Inferior parietal cortex (tissue), 1 donor: ENCODE measurements around the gene CBLB.

Experiments
- DNase-seq: peaks from one replicate; pipeline ENCODE4 v3.0.0-alpha.2; 2016; ENCODE audit errors: extremely low spot score

The CBLB gene

DNA sequence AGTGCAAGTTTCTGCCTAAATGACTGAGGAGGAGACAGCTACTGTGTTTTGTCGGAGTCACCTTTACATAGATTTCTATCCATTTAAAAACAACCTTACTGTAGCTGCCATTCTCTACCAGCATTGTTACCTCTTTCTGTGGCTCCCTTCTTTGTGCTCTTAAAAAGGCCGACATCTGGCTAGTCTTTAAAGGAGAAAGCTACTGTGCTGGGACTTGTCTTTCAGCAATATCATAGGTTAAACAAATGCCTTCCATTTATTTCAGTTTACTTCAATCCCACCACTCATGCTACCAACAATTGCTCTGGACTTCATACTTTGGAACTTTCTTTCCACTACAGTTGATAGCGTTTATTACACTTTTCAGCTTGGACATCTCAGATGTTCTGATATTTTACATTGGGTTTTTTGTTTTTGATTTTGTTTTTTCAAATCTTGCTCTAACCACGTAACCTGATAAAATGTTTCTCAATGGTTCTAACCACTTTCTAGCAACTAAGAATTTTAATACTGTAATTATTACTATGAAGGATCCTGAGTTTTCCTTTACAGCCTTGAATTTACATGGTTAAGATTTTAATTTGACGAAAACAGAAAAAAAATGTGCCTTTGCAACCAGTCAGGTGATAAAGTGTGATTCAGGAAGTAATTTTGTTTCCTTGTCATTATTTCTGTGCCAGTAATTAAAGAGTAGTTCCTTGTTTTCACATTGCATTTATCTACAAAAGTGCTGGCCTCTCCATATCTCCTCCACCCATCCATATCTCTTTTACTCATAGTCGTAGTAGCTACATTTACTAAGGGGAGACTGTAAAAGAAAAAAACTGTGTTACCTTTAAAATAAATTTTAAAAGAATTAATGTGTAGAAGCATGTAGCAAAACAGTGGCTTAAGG lies 1.3 kb upstream of the CBLB start:
- no peak for DNase-seq

GRCh38 chr3:105869531-105869833 lies 670 bp upstream of the CBLB start:
- no peak for DNase-seq

DNA sequence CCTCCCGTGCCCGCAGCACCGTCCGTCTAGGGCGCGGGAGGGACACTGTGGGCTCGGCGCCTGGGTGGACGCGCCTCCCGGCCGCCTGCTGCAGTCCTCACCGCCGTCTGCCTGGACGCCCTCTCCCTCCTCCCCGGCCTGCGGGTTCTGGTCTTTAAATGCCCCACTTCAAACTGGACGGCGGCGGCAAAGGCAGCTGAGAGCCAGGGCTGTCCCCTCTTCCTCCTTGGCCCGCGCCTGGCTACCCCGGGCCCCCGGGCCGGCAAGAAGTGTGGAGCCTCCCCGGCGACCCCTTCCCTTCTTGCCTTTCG lies 426 bp downstream of the CBLB start:
- DNase-seq, result peak; percentile 32

- DNase-seq, result peak; percentile 35
Observed at GRCh38 chr3:105867712-105868430, 941 bp downstream of the CBLB start.

GRCh38 chr3:105866656-105867653 lies 1.9 kb downstream of the CBLB start:
- no peak for DNase-seq

DNA sequence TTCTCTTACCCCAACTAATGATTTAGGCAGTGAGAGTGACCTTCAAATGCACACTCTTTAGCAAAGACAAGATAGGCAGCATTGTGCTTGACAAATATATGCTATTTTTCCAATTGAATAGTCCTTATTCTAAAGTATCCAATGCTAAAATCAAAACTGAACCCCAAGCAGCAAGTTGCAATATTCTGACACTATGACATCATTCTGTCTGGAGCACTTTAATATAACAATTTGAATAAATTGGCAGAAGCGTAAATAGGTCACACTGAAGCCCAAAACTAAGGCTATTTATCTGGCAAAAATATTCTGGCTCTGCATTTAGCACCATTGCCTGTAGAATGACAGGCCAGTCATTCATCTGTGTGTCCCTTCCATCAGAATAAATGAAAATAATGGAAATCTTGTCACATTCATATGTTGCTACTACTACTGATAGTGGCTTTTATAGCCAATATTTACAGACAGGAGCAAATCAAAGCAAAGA lies 2.9 kb downstream of the CBLB start:
- no peak for DNase-seq

DNA sequence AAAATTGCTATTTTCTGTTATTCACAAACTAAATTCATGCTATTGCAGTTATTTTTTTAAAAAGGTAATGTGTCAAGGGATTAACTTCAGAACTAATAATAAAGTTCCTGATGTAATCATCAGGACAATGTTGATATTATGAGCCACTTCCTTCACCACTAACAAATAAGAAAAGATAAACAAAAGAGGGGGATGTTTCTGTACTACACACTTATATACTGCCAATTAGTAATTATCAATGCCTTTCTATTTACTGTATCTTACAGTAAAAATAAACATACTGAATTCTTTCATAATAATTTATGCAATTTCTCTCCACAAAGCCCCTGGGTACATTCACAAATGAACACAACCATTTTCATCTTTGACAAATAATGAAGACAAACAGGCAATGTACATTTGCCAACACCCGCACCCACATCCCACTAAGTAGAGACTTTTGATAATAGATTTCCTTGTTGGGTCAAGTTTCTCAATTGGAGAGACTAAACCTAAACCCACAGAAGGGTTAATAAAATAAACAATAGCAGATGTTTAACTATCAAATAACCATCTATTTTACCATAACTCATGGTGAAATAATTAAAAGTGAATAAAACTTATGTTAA lies 3.7 kb downstream of the CBLB start:
- no peak for DNase-seq

- no peak for DNase-seq
Observed at GRCh38 chr3:105864212-105864611, 4.6 kb downstream of the CBLB start.

- no peak for DNase-seq
Observed at GRCh38 chr3:105863608-105864007, 5.2 kb downstream of the CBLB start.

DNA sequence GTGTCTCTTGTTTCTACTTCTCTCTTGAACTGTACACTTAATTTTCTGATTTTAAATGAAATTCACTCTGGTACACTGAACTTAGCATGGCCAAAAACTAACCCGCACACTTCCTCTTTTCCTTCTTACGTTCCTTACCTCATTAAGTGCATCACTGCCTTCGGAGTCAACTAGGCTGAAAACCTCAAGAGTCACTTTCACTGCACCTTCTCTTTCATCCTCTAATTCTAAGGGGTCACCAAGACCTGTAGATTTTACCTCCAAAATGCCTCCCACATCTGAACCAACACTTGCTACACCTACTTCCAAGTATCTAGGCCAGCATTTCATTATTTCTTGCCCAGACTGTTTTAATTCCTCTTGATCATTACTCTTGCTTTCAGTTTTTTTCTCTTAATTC lies 6.6 kb downstream of the CBLB start:
- DNase-seq, result no peak

- no peak for DNase-seq
Observed at GRCh38 chr3:105860641-105861040, 8.2 kb downstream of the CBLB start.

DNA sequence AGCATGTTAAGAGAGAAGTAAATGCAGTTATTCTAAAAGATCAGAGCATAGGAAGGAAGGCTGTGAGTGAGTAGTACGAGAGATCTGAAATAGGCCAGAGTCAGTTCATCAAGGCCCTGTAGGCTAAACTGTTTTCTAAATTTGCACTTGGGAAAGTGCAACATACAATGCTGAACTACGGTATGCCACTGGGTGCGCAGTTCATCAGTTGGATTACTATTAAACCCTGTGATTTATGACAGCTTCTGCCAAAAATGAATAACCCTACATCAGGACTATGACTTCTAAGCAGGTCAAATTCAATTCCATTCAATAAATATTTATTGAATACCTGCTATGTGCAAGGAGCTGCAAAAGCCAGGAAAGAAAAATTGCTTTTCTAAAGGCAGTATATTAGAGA lies 10.8 kb downstream of the CBLB start:
- no peak for DNase-seq

DNA sequence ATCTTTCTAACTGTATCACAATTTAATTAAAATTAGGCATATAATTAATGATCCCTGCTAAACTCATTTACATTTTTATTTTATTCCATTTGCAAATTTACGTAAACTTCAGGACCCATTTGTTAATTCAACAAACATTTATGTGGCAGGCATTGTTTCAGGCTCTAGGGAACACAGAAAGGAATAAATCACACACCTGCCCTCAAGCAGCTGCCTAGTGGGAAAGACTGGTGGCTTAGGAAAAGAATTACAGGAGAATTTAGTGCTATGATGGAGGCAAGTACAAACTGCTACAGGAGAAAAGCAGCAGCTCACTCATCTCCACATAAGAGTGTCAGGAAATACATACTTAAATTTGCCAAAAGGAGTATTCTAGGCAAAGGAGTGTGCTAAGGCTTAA lies 11.2 kb downstream of the CBLB start:
- DNase-seq, result no peak

GRCh38 chr3:105856605-105857004 lies 12.2 kb downstream of the CBLB start:
- no peak for DNase-seq

DNA sequence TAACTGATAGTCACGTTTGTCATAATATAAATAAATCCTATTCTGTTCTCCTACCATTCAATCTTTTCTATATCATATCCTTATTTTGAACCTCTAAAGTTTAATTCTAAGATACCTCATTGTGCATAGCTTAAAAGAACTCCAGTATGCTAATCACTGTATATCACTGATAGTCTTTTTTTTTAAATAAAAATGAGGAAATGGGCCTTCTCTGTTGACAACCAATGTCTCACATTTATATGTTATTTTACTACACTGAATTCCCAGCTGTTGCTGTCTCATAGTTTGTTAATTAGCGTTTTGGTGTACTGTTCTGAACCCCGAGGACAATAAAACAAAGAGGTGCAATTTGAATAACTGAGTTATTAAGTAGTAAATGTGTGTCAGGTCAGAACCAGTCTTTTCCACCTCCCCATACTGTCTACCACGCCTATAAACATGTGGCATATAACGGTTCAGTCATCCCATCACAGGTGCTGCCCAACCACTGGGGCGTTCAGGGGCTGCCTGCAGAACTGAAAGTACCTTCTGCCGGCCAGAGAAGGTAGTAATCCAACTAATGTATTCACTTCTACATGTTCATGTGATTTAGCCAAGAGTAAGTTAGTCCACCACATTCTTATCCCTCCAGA lies 14.9 kb downstream of the CBLB start:
- DNase-seq, result no peak

DNA sequence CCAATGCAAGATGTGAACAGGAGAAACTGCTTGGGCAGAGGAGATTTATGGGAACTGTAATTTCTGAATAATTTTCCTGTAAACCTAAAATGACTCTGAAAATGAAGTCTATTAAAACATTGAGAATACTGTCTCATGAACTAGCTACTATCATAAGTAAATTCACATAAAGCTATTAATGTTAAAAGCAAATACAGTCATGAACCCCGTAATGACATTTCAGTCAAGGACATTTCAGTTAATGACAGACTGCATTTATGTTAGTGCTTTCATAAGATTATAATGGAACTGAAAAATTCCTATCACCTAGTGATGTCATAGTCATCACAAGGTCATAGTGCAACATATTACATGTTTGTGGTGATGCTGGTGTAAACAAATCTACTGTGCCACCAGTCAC lies 17.2 kb downstream of the CBLB start:
- DNase-seq, result no peak

- no peak for DNase-seq
Observed at GRCh38 chr3:105851176-105851575, 17.6 kb downstream of the CBLB start.

- no peak for DNase-seq
Observed at GRCh38 chr3:105850593-105850992, 18.2 kb downstream of the CBLB start.

GRCh38 chr3:105848821-105849220 lies 20.0 kb downstream of the CBLB start:
- DNase-seq, result no peak

DNA sequence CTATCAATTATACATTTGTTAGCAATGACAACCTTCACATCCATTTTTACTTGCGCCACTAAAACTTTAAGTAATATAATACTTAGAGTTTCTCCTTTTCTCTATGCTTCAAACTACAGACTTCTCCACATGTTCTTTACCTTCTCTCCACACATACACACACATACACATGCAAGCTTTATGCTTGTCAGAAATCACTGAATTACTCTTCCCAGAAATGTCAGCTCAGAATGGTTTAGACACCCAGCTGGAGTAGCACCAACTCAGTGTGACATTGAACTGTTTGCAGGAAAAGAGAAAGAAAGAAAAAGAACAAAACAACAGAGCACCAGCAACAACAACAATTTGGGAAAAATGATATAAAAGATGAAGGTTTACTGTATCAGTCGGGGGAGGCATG lies 20.9 kb downstream of the CBLB start:
- DNase-seq, result no peak

- no peak for DNase-seq
Observed at GRCh38 chr3:105847452-105847851, 21.4 kb downstream of the CBLB start.
